T-helper 1 cell (primary cell): Measurements from ENCODE around the gene CROT.
A peak's percentile ranks its signal among the peaks of the same experiment; 100 is the strongest.

Experiments
- DNase-seq, 5 donors: peaks; one replicate each; pipeline ENCODE4 v3.0.0-alpha.2; 2012 to 2020

Gene CROT

GRCh38 chr7:87416682-87417587 is 71.5 kb downstream of the CROT start:
- peak; percentile 9 to 67 (median 58) for DNase-seq

DNA sequence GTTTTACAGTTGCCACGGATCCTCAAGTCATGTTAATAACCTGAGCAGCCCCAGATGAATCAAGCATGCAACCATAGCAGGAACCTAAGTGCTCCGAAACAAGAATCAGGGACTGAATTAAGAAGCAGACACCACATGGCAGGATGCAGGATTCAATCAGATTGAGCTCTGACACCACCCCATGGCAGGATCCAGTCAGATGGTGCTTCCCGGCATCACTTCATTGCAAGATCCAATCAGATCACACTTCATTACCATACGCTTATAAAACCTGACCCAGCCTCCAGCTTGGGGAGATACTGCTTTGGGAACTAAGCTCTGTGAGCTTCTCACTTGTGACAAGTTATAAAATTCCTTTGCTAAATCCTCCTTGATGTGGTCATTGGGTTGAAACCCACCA is 74.7 kb downstream of the CROT start:
- no peak for DNase-seq

DNA sequence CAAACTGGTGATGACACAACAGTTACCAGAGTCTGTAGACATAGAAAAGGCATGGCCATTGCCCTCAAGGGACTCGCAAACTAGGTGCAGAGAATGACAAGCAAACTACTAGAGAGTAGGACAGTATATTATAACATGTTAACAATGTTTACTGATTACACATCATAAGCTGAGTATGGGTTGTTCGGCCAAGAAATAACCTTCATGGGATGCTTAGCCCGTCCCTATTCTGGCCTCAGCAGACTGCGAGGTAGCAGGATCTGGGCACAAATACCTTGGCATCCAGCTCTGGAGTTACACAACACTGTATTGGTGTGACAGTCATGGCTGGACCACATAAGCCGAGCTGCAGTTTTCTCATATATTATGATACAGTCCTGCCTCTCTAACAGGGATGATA is 78.6 kb downstream of the CROT start:
- DNase-seq, result no peak

- DNase-seq, result no peak
Observed at GRCh38 chr7:87426160-87426559, 80.7 kb downstream of the CROT start.

GRCh38 chr7:87427288-87427687 is 81.8 kb downstream of the CROT start:
- DNase-seq, result no peak

- no peak for DNase-seq
Observed at GRCh38 chr7:87432536-87432935, 87.1 kb downstream of the CROT start.

DNA sequence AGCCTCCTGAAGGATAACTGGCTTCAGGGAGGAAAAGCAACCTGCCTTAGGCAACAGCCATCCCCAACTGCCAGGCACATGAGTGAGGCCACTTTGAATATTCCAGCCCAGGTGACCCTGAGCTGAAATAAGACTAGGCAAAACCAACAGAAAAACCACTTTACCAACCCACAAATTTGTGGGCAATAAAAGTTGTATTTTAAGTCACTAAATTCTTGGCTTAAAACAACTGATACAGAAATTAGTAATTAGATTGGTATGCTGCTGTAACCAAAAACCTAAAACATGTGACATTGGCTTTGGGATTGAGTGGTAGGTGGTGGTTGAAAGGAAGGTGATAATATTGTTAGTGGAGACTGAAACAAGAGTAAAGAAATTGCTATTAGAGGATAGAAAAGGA is 90.1 kb downstream of the CROT start:
- DNase-seq, result no peak

DNA sequence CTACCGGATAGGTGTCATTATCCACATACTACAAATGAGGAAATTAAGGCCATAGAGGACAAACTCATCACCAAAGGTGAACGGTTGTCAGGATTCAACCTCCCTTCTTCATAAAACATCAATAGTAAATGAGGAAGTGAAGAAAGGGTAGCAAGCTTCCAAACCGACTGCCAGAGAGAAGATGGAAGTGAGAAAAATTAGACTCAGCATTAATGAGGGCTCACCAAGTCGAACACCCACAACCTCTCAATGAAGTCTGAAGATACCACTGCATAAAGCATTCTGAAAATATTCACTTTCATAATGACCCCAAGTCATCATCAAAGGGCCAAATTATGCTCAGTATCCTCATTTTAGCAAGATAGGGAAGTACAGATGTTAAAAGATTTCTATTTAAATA is 100.4 kb downstream of the CROT start:
- no peak for DNase-seq

DNA sequence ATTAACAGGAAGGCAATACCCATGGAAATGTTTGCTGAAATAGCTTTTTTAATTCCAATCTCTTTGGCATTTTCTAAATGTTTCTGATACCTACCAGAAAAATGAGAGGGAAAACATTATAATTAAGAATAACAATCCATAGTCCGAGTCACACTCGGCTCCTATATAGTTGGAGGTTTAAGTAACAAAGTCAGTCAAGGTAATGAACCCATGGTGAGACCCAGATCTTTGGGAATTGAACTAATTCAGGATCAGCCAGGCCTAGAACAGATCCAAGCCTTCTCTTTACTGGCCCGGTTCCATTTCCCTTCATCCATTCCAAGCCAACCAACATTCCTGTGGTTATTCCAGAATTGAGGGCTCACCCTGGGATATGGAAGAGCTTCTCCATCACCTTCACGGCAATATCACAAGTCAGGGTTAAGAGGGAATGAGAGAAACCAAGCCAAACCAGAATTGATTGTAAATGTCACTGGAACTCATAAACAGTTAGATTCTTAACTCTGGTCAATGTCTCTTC is 101.7 kb downstream of the CROT start:
- no peak for DNase-seq

- DNase-seq, result no peak
Observed at GRCh38 chr7:87448388-87448787, 102.9 kb downstream of the CROT start.
